SK-N-SH (cell line): ENCODE measurements around the gene SUFU. TPM values are rescaled to one million over a fixed set of nuclear protein-coding genes. Genes with fewer than 3 reads are reported as not detected.

ENCODE experiments used
- CTCF ChIA-PET: fragments of 300-600, 350-600 bp; formaldehyde crosslinking; extraction: SDS; loops from one replicate; lab custom pipeline; 2021; lab: Yijun Ruan, JAX
- POLR2A ChIA-PET: fragments of 350-600 bp; sonication (Branson Sonifier 250); formaldehyde crosslinking; extraction: SDS; loops from one replicate; lab custom pipeline; 2020; ENCODE audit warnings: antibody characterized with exemption, inconsistent platforms; lab: Yijun Ruan, JAX
- DNase-seq: peaks from one replicate; pipeline ENCODE4 v3.0.0; 2012
- H2AFZ ChIP-seq: fragments of 200-600 bp; sonication (generic); 2 replicates; pipeline ENCODE4 v1.8.1; 2016; ENCODE audit warnings: antibody characterized with exemption, mild to moderate bottlenecking, low read depth
- H3F3A ChIP-seq: fragments of 200-600 bp; sonication (generic); replicated peaks from 2 replicates; pipeline ENCODE3; 2016; ENCODE audit warnings: antibody characterized with exemption, mild to moderate bottlenecking; ENCODE audit not compliant: insufficient read depth
- H3K27ac ChIP-seq, 2 experiments: fragments of 200-500 bp in 1 of 2; fragments of 200-600 bp in 1 of 2; sonication (Bioruptor generic) in 1 of 2; sonication (generic), shearing (Covaris generic) in 1 of 2; 2 replicates each; pipeline versions ENCODE4 v1.5.1 to v1.6.1; 2014 to 2016; ENCODE audit warnings: low read depth in 2 of 2, inconsistent platforms in 1 of 2, low read length in 1 of 2, mild to moderate bottlenecking in 1 of 2, mixed read lengths in 1 of 2
- H3K27me3 ChIP-seq: fragments of 200-600 bp; sonication (generic), shearing (Covaris generic); 2 replicates; pipeline ENCODE4 v1.6.1; 2016; ENCODE audit warnings: mixed run types; ENCODE audit not compliant: insufficient read depth
- H3K36me3 ChIP-seq, 2 experiments: fragments of 200-500 bp in 1 of 2; fragments of 200-600 bp in 1 of 2; sonication (Bioruptor generic) in 1 of 2; sonication (generic) in 1 of 2; replicated peaks in 1 of 2; 2 replicates each; pipeline versions ENCODE3 to v1.5.1; 2014 to 2016; ENCODE audit warnings: low read length in 1 of 2, mild to moderate bottlenecking in 1 of 2; ENCODE audit not compliant: insufficient read depth in 2 of 2, control insufficient read depth in 1 of 2
- H3K4me1 ChIP-seq, 2 experiments: fragments of 200-500 bp in 1 of 2; fragments of 200-600 bp in 1 of 2; sonication (Bioruptor generic) in 1 of 2; sonication (generic), shearing (Covaris generic) in 1 of 2; 2 replicates each; pipeline versions ENCODE4 v1.5.1 to v1.6.1; 2014 to 2016; ENCODE audit warnings: low read depth in 1 of 2, low read length in 1 of 2, mixed run types in 1 of 2; ENCODE audit not compliant: insufficient read depth in 2 of 2, control insufficient read depth in 1 of 2
- H3K4me2 ChIP-seq: fragments of 200-600 bp; sonication (generic), shearing (Covaris generic); 2 replicates; pipeline ENCODE4 v1.6.1; 2017; ENCODE audit warnings: mixed run types
- H3K4me3 ChIP-seq, 2 experiments: fragments of 200-500 bp in 1 of 2; fragments of 200-600 bp in 1 of 2; sonication (Bioruptor generic) in 1 of 2; sonication (generic), shearing (Covaris generic) in 1 of 2; 2 replicates each; pipeline versions ENCODE4 v1.5.1 to v1.8.1; 2014 to 2016; ENCODE audit warnings: low read depth in 2 of 2, inconsistent platforms in 1 of 2, low read length in 1 of 2, mild to moderate bottlenecking in 1 of 2, mixed read lengths in 1 of 2, moderate library complexity in 1 of 2
- H3K79me2 ChIP-seq: fragments of 200-600 bp; sonication (generic); 2 replicates; pipeline ENCODE4 v1.8.1; 2017; ENCODE audit warnings: mild to moderate bottlenecking; ENCODE audit not compliant: insufficient read depth
- H3K9ac ChIP-seq: fragments of 200-600 bp; sonication (generic); 2 replicates; pipeline ENCODE4 v1.6.1; 2017; ENCODE audit warnings: mixed run types
- H3K9me2 ChIP-seq: fragments of 200-600 bp; sonication (generic); 2 replicates; pipeline ENCODE4 v1.6.1; 2017; ENCODE audit warnings: mixed run types
- H3K9me3 ChIP-seq: fragments of 200-600 bp; sonication (generic); 2 replicates; pipeline ENCODE4 v1.6.1; 2017; ENCODE audit warnings: mixed run types, mild to moderate bottlenecking, moderate library complexity
- H4K20me1 ChIP-seq: fragments of 200-600 bp; sonication (generic); 2 replicates; pipeline ENCODE4 v1.6.1; 2017; ENCODE audit warnings: mild to moderate bottlenecking, mixed run types; ENCODE audit not compliant: insufficient read depth
- CHD2 ChIP-seq: fragments of 150-350 bp; IDR thresholded peaks from 2 replicates; pipeline ENCODE4 v1.6.1; 2018; ENCODE audit warnings: low read length; ENCODE audit not compliant: partially characterized antibody
- CTCF ChIP-seq: fragments of 200-600 bp; sonication (generic); IDR thresholded peaks from 2 replicates; pipeline ENCODE4 v1.6.1; 2017; ENCODE audit warnings: antibody characterized with exemption, mild to moderate bottlenecking, moderate library complexity
- EP300 ChIP-seq, 2 experiments: IDR thresholded peaks; 2 replicates each; pipeline versions ENCODE4 v1.4.0 to v1.6.1; 2012; ENCODE audit warnings: borderline replicate concordance in 1 of 2, low read depth in 1 of 2, low read length in 1 of 2
- FOSL2 ChIP-seq: IDR thresholded peaks from 2 replicates; pipeline ENCODE4 v1.4.0; 2012; ENCODE audit warnings: low read depth, mild to moderate bottlenecking, moderate library complexity, borderline replicate concordance
- IRF3 ChIP-seq: fragments of 150-350 bp; IDR thresholded peaks from 2 replicates; pipeline ENCODE4 v1.6.1; 2016; ENCODE audit warnings: mild to moderate bottlenecking, low read depth, low read length
- JUND ChIP-seq: IDR thresholded peaks from 2 replicates; pipeline ENCODE4 v1.4.0; 2012
- MEF2A ChIP-seq: IDR thresholded peaks from 2 replicates; pipeline ENCODE4 v1.4.0; 2012; ENCODE audit warnings: low read depth, borderline replicate concordance
- NRF1 ChIP-seq: IDR thresholded peaks from 2 replicates; pipeline ENCODE4 v1.6.1; 2012; ENCODE audit warnings: low read depth, mild to moderate bottlenecking, low read length
- POLR2AphosphoS5 ChIP-seq: IDR thresholded peaks from 2 replicates; pipeline ENCODE4 v1.6.1; 2012; ENCODE audit warnings: low read depth, low read length
- RCOR1 ChIP-seq: fragments of 150-350 bp; IDR thresholded peaks from 2 replicates; pipeline ENCODE4 v1.6.1; 2017; ENCODE audit warnings: antibody characterized with exemption, low read length
- REST ChIP-seq: IDR thresholded peaks from 2 replicates; pipeline ENCODE4 v1.6.1; 2012; ENCODE audit warnings: mild to moderate bottlenecking, low read depth, low read length, moderate library complexity
- TCF12 ChIP-seq: IDR thresholded peaks from 2 replicates; pipeline ENCODE4 v1.4.0; 2012
- USF1 ChIP-seq: IDR thresholded peaks from 2 replicates; pipeline ENCODE4 v1.4.0; 2012; ENCODE audit warnings: low read depth, borderline replicate concordance
- YY1 ChIP-seq: IDR thresholded peaks from 2 replicates; pipeline ENCODE4 v1.4.0; 2012; ENCODE audit warnings: low read depth, mild to moderate bottlenecking
- WGBS: methylation state at CpG from one replicate; pipeline ENCODE4 v1.1.6; 2017; ENCODE audit warnings: low lambda C conversion rate; 5-methylcytosine and 5-hydroxymethylcytosine counted together
- polyA plus RNA-seq, 3 experiments: library from polyadenylated mRNA; depleted of rRNA; stranded (reverse); fragments of >200 nt; gene quantifications; 2 replicates each; pipeline ENCODE4 v1.2.3, GENCODE V29; 2012

Gene SUFU
- polyA plus RNA-seq, 1 of the 3 experiments (the other 2 are of a cell fraction), result 5.7 TPM

GRCh38 chr10:102458656-102459055 is 45.1 kb upstream of the SUFU start:
- Histone ChIP-seq H3K4me1 (peaks cover 0 to 10% of the 10 kb centered on the region in 2 experiments; a peak in 1 of 4 replicates), H3K9me3 (no peaks in the 10 kb centered on the region), H3K9me2 (no peaks in the 10 kb centered on the region), H3K4me3 (no peak overlapping the region), H3K36me3 (no peaks in the 10 kb centered on the region), H3K79me2 (no peaks in the 10 kb centered on the region), H3F3A (peaks cover 5% of the 10 kb centered on the region), H4K20me1 (no peaks in the 10 kb centered on the region), H2AFZ (no peak overlapping the region), H3K27ac (no peak overlapping the region), H3K27me3 (no peaks in the 10 kb centered on the region), H3K4me2 (no peak overlapping the region), H3K9ac (no peak overlapping the region)
- 73% methylated on average over 4 of the region's 4 CpGs for WGBS
- ChIA-PET POLR2A (interaction anchor here (0.8 kb wide), 1 partner anchor 26 kb away, joined by 3 read pairs; the partner anchor contains the start of gene CUEDC2), CTCF (interaction anchor here (1.5 to 1.8 kb wide), 2 partner anchors 9 to 20 kb away, joined by 4 to 7 read pairs; no protein-coding TSS in a partner anchor)
- no peak for DNase-seq
- TF ChIP-seq MEF2A (no peak), YY1 (no peak), CHD2 (no peak), USF1 (no peak), RCOR1 (no peak), TCF12 (no peak), JUND (no peak), EP300 (IDR thresholded peaks at IDR 0.05; ENCODE audit: borderline replicate concordance in 1 of 2, low read depth in 1 of 2, low read length in 1 of 2) (no peak), NRF1 (no peak), IRF3 (no peak), REST (no peak), CTCF (no peak), FOSL2 (no peak), POLR2AphosphoS5 (no peak)
